Measurements from ENCODE around the gene RNF227. TPM values are rescaled to one million over a fixed set of nuclear protein-coding genes. Genes with fewer than 3 reads are reported as not detected.

RNF227 gene
- total and polyA plus RNA-seq, 10 of the 15 experiments (the other 5 are each of a cell fraction or from before 2014, with no cell fraction given): 0.49 to 5.0 (median 1.3) TPM

- TF ChIP-seq ZNF592 (IDR thresholded peaks at IDR 0.05) (no peak), CEBPB (IDR thresholded peaks at IDR 0.05; ENCODE audit: borderline replicate concordance in 1 of 2, low read depth in 2 of 2, low read length in 2 of 2) (no peak), CREB1 (IDR thresholded peaks at IDR 0.05; ENCODE audit: low read depth) (no peak), KLF5 (IDR thresholded peaks at IDR 0.05; ENCODE audit: partially characterized antibody) (no peak), IKZF1 (conservative IDR thresholded peaks at IDR 0.05) (no peak), MYC (IDR thresholded peaks at IDR 0.05; ENCODE audit: insufficient read depth, insufficient read length, insufficient replicate concordance, low read length, severe bottlenecking) (no peak), BHLHE40 (IDR thresholded peaks at IDR 0.05; ENCODE audit: borderline replicate concordance in 1 of 2, low read depth in 2 of 2, low read length in 1 of 2) (no peak), EED (IDR thresholded peaks at IDR 0.05; ENCODE audit: low read depth) (no peak), ZNF687 (IDR thresholded peaks at IDR 0.05) (no peak), POU2F2 (IDR thresholded peaks at IDR 0.05; ENCODE audit: borderline replicate concordance, low read depth, low read length) (no peak), HCFC1 (IDR thresholded peaks at IDR 0.05; ENCODE audit: low read length) (no peak)
Measured at GRCh38 chr17:7882629-7883028, 33.5 kb downstream of the RNF227 start (continued).

Data from GM12878 (cell line).